Pancreas (tissue), 10 donors: ENCODE measurements around the gene MAN1A2. TPM values are rescaled to one million over a fixed set of nuclear protein-coding genes. Genes with fewer than 3 reads are reported as not detected.

ENCODE experiments used
- ATAC-seq, 4 donors: fragments of 200-7000 bp; cut with Tn5 transposase; one replicate each; pipeline versions ENCODE4 v1.8.0 to v1.9.1; 2020; ENCODE audit warnings: mild to moderate bottlenecking in 4 of 4, moderate library complexity in 4 of 4
- DNase-seq, 6 donors: peaks; one replicate each; pipeline ENCODE4 v3.0.0-alpha.2; 2020
- FAIRE-seq: peaks from 2 replicates; lab custom pipeline; 2012; peaks lifted over from hg19 to GRCh38; lab: Jason Lieb, UNC
- H3K27ac ChIP-seq, 4 donors: fragments of 200-600 bp; sonication (generic); 1 replicate in 3 of 4; 2 replicates in 1 of 4; pipeline versions ENCODE4 v1.5.0 to v1.8.0; 2020
- H3K27me3 ChIP-seq, 4 donors: fragments of 200-600 bp; one replicate each; pipeline ENCODE4 v1.8.0; 2021
- H3K36me3 ChIP-seq, 3 donors: fragments of 200-600 bp; sonication (generic) in 1 of 3; one replicate each; pipeline versions ENCODE4 v1.5.0 to v1.8.0; 2020 to 2021
- H3K4me1 ChIP-seq, 3 donors: fragments of 200-600 bp; one replicate each; pipeline ENCODE4 v1.8.0; 2021
- H3K4me3 ChIP-seq, 4 donors: fragments of 200-600 bp; sonication (generic) in 2 of 4; one replicate each; pipeline versions ENCODE4 v1.5.0 to v1.8.0; 2020 to 2021
- H3K9me3 ChIP-seq, 4 donors: fragments of 200-600 bp; one replicate each; pipeline ENCODE4 v1.8.0; 2021
- CTCF ChIP-seq, 4 donors: fragments of 200-600 bp; sonication (generic) in 3 of 4; IDR thresholded peaks; one replicate each; pipeline versions ENCODE4 v1.5.0 to v1.8.0; 2021; ENCODE audit warnings: antibody characterized with exemption in 4 of 4
- WGBS, 2 donors: extraction: QIAGEN DNeasy Blood & Tissue Kit; methylation state at CpG; one replicate each; pipeline ENCODE4 v1.1.7; 2013; 5-methylcytosine and 5-hydroxymethylcytosine counted together
- intact Hi-C, 3 donors: fragments of 100-400 bp; cut with DNase I; formaldehyde crosslinking; loops; one replicate each; pipeline versions ENCODE4 v1.11.1 to v1.14.2; 2022
- polyA plus RNA-seq, 2 donors: library from polyadenylated mRNA; stranded (reverse); fragments of 200-250 nt; gene quantifications; one replicate each; pipeline ENCODE4 v1.2.3, GENCODE V29; 2013
- total RNA-seq, 6 donors: library from RNA; stranded (reverse); fragmentation: NEBNext Ultra II Directional in 4 of 6; extraction: Animal tissue kit (Norgen Biotek cat#: 25700) in 4 of 6; gene quantifications; one replicate each; pipeline versions ENCODE4 v1.2.1 to v1.2.4, GENCODE V29; 2021 to 2023
- donor health status: healthy with polysubstance abuse.
- donor health status: DM: no; HTN: no; CAD: no; lungs with moderate emphysema.
- donor health status: DM: no; HTN: no; CAD: no.
- donor health status: control.
- donor health status: control.
- donor health status: Bipolar disorder and iron deficiency.
- donor health status: DM: yes; HTN: yes; CAD: no.
- donor health status: DM: no; HTN: no; CAD: no.
- donor health status: DM: no; HTN: no; CAD: no.
- donor health status: DM: yes; HTN: yes; CAD: no.

MAN1A2 gene
- total and polyA plus RNA-seq, 8 donors = 6.0 to 50.7 (median 44.0) TPM

DNA sequence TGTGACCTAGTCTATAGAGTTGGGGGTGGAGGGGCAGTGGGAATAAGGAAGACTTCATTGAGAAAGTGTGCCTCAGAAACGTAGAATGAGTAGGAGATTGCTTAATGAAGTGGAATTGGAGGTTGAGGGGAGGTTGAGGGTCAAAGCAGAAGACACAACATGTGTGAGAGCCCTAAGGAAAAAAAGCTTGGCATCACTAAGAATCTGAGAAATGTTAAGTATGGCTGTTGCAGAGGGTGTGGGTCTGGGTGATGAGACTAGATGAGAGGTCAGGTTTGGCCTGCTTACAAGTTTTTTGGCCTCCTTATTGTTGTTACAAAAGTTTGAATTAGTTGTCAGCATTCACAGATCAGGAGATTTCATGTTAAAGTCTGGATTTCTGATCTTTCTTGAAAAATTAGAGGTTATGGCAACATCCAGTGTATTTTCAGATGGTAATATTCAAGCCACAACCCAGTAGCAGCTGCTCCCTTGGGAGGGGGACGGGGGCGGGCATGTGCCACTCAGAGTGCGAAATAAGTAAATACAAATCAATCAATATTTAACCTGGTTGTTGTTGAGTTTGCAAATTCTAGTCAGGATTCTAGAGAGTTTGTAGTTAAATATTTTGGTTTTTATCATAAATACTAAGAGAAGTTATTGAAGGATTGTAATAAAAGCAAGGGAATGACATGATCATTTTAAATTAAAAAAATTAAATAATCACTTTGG is 4.3 kb downstream of the MAN1A2 start:
- no peaks in the 10 kb centered on the region for H3K27me3 ChIP-seq
- no peaks in the 10 kb centered on the region for H3K36me3 ChIP-seq
- peak overlapping the region in 2 of 4 donors; percentile 42 to 46 for H3K27ac ChIP-seq
- 13 to 17% methylated on average over 4 of the region's 4 CpGs for WGBS, 2 donors
- peak overlapping the region in 2 of 4 donors; percentile 65 to 77 for H3K4me3 ChIP-seq
- ATAC-seq (no peak), DNase-seq (peak in 2 of 6 donors; percentile 38 to 39), FAIRE-seq (no peak)
- no peaks in the 10 kb centered on the region for H3K9me3 ChIP-seq
- intact Hi-C loops = no loop called here
- TF ChIP-seq CTCF (IDR thresholded peaks at IDR 0.05) = no peak
- H3K4me1 ChIP-seq = peaks cover 4 to 44% (median 10%) of the 10 kb centered on the region in 3 donors

DNA sequence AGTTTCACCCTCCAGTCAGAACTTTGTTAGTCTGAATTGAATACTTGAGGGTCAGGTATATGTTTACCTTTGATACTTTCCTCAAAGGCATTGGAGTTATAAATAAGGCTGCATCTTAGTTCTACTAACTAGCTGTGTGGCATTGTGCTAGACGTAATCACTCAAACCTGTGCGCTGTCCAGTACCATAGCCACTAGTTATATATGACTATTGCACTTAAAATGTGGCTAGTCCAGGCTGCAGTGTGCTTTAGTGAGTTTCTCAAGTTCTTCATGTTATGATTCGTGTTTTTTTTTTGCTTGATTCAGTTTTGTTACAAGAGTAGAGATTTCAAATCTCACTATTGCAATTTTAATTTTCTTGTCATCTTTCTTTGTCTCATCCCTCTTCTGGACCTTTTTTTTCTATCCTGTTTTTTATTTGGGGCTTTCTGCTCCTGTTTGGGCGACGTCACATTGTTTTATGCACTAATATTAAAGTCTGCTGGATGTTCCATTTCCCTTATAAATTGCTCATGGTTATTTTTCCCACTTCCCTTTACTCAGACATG is 5.7 kb downstream of the MAN1A2 start:
- 87 to 90% methylated on average over 5 of the region's 5 CpGs for WGBS, 2 donors
- Histone ChIP-seq H3K4me3 (no peak overlapping the region), H3K27me3 (no peaks in the 10 kb centered on the region), H3K4me1 (peaks cover 4 to 44% (median 10%) of the 10 kb centered on the region in 3 donors), H3K27ac (no peak overlapping the region), H3K9me3 (no peaks in the 10 kb centered on the region), H3K36me3 (no peaks in the 10 kb centered on the region)
- DNase-seq (no peak), FAIRE-seq (no peak), ATAC-seq (no peak)
- no peak for TF ChIP-seq CTCF (IDR thresholded peaks at IDR 0.05)
- intact Hi-C loops = no loop called here

GRCh38 chr1:117373932-117374331 is 6.7 kb downstream of the MAN1A2 start:
- H3K27ac ChIP-seq = peak overlapping the region in 1 of 4 donors; percentile 17
- TF ChIP-seq CTCF (IDR thresholded peaks at IDR 0.05) = no peak
- H3K4me3 ChIP-seq = no peak overlapping the region
- peak in 1 of 4 donors; percentile 4 for ATAC-seq
- WGBS, 2 donors = 39 to 40% methylated on average over 4 of the region's 4 CpGs
- H3K27me3 ChIP-seq = no peaks in the 10 kb centered on the region
- FAIRE-seq = no peak
- intact Hi-C loops = no loop called here
- H3K9me3 ChIP-seq = no peaks in the 10 kb centered on the region
- no peak for DNase-seq
- peaks cover 4 to 54% (median 13%) of the 10 kb centered on the region in 3 donors for H3K4me1 ChIP-seq
- H3K36me3 ChIP-seq = no peaks in the 10 kb centered on the region

GRCh38 chr1:117375327-117375726 is 8.1 kb downstream of the MAN1A2 start:
- Histone ChIP-seq H3K9me3 (no peaks in the 10 kb centered on the region), H3K27me3 (no peaks in the 10 kb centered on the region), H3K4me1 (peaks cover 4 to 53% (median 17%) of the 10 kb centered on the region in 3 donors), H3K4me3 (no peak overlapping the region), H3K27ac (peak overlapping the region in 2 of 4 donors; percentile 6 to 15), H3K36me3 (no peaks in the 10 kb centered on the region)
- ATAC-seq (peak in 3 of 4 donors; percentile 13 to 60 (median 53)), FAIRE-seq (peak; percentile 71), DNase-seq (no peak)
- WGBS, 2 donors = 49 to 51% methylated on average over 1 of the region's 1 CpG
- TF ChIP-seq CTCF (IDR thresholded peaks at IDR 0.05) = no peak
- intact Hi-C loops = no loop called here
